ENCODE measurements around the gene AFF3. TPM values are rescaled to one million over a fixed set of nuclear protein-coding genes. Genes with fewer than 3 reads are reported as not detected.

Gene AFF3
- total RNA-seq, 1 experiment from 2014 or later: 0.61 TPM

GRCh38 chr2:99706735-99707134, 435.7 kb downstream of the AFF3 start:
- BruUV-seq (replicated peaks): no TSS peak

More at GRCh38 chr2:99706735-99707134, 435.7 kb downstream of the AFF3 start:
- no peaks in the 10 kb centered on the region for H3K4me1 ChIP-seq (ENCODE audit: control insufficient read depth in 1 of 2, insufficient read depth in 2 of 2, low read length in 2 of 2)
- intact Hi-C loops (cut with micrococcal nuclease): no loop called here
- TF ChIP-seq POLR2AphosphoS5 (IDR thresholded peaks at IDR 0.05; ENCODE audit: low read depth, low read length): no peak
- TF ChIP-seq EZH2phosphoT487 (IDR thresholded peaks at IDR 0.05; ENCODE audit: borderline replicate concordance): no peak
- TF ChIP-seq TCF7L2 (IDR thresholded peaks at IDR 0.05; ENCODE audit: borderline replicate concordance, extremely low read depth, insufficient read depth, insufficient read length): no peak
- no peak for TF ChIP-seq ZBTB33 (IDR thresholded peaks at IDR 0.05; ENCODE audit: extremely low read depth, insufficient replicate concordance, low read length)
- TF ChIP-seq ELF1 (IDR thresholded peaks at IDR 0.05; ENCODE audit: borderline replicate concordance, low read depth): no peak
- no peak for TF ChIP-seq EZH2 (IDR thresholded peaks at IDR 0.05)
- TF ChIP-seq REST (IDR thresholded peaks at IDR 0.05; ENCODE audit: low read depth): no peak
- no peaks in the 10 kb centered on the region for H4K20me1 ChIP-seq (ENCODE audit: insufficient read depth)
- no peaks in the 10 kb centered on the region for H3K36me3 ChIP-seq (ENCODE audit: control insufficient read depth in 1 of 2, insufficient read depth in 2 of 2, low read length in 2 of 2)
- no peak overlapping the region for H3K9ac ChIP-seq (ENCODE audit: low read length)
- CTCF ChIA-PET: no interaction called here
- no peak overlapping the region for H2AFZ ChIP-seq (ENCODE audit: low read depth, low read length, poor library complexity, severe bottlenecking)
- POLR2A ChIA-PET: no interaction called here
- no peak overlapping the region for H3K4me3 ChIP-seq (replicated peaks in 1 of 2; ENCODE audit: low read depth in 1 of 2, low read length in 2 of 2)
- DNase-seq (ENCODE audit: low read depth, low spot score) (no peak), ATAC-seq (no peak)
- H3K27ac ChIP-seq (ENCODE audit: low read depth, low read length): no peak overlapping the region
- peaks cover 28% of the 10 kb centered on the region for H3K27me3 ChIP-seq (ENCODE audit: insufficient read depth, low read length)
- no peaks in the 10 kb centered on the region for H3K9me3 ChIP-seq (ENCODE audit: control insufficient read depth in 1 of 2, insufficient read depth in 1 of 2, low read depth in 1 of 2, low read length in 2 of 2)
- no peaks in the 10 kb centered on the region for H3K9me2 ChIP-seq (ENCODE audit: insufficient read depth)
- no peak overlapping the region for H3K4me2 ChIP-seq (ENCODE audit: low read length)
- RAD21 ChIA-PET (ENCODE audit: low non-redundant PET in 1 of 2, low total read pairs in 2 of 2, uncharacterized antibody in 2 of 2, unreplicated experiment in 2 of 2): no interaction called here
- H3K79me2 ChIP-seq (ENCODE audit: insufficient read depth, low read length): no peaks in the 10 kb centered on the region

Measured in HCT116 (cell line).